Activated CD4-positive, alpha-beta T cell treated with anti-CD3 and anti-CD28 coated beads, Interleukin-2, amount 50 U/mL, for 48 hours (primary cell): ENCODE data around the gene HEATR3.
A peak's percentile ranks its signal among the peaks of the same experiment; 100 is the strongest.

Experiments used
- DNase-seq, 2 experiments: peaks; one replicate each; pipeline ENCODE4 v3.0.0-alpha.2; 2020

Gene HEATR3, protein sequence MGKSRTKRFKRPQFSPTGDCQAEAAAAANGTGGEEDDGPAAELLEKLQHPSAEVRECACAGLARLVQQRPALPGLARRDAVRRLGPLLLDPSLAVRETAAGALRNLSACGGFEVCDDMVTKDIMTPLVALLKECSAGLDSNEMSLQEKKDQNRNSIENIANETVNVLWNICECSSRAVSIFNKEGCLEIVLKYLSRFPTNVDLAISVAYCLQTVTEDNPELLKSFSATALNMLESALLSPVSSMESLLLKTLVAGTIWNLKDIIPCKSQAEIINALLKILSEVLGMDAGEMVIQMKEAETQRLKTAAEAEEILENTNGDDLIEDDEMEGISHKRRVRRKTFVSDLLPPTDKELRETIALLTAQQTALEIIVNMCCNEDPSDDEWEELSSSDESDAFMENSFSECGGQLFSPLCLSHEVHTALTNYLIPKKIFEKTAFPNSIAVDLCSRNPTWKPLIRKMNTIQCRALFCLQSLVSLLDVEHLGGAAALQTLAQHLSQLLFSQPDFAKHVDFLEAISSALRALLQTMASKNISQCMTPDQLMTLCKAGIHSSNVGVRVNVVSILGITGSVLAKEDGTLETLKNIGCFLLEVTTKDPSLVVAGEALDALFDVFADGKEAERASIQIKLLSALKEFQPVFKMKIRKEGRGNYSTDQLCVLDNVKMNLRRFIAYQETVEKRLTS

GRCh38 chr16:50065624-50066481 lies at the start of gene HEATR3:
Gene HEATR3 (plus strand): TSS chr16:50065970. CDS start chr16:50066132, 162 bp downstream.
- DNase-seq = peak; percentile 96 to 97

DNA sequence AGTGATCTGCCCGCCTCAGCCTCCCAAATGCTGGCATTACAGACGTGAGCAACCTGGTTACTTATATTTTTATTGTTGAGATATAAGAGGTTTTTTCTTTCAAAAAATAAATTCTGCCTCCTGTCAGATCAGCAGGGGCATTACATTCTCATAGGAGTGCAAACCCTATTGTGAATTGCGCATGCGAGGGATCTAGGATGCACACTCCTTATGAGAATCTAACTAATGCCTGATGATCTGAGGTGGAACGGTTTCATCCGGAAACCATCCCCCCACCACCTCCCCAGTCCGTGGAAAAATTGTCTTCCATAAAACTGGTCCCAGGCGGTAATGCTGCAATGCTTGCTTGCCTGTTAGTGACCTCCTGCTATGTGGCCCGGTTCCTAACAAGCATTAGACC lies 48.2 kb upstream of the HEATR3 start:
- no peak for DNase-seq

GRCh38 chr16:50021544-50021943 lies 44.2 kb upstream of the HEATR3 start:
- DNase-seq = no peak

DNA sequence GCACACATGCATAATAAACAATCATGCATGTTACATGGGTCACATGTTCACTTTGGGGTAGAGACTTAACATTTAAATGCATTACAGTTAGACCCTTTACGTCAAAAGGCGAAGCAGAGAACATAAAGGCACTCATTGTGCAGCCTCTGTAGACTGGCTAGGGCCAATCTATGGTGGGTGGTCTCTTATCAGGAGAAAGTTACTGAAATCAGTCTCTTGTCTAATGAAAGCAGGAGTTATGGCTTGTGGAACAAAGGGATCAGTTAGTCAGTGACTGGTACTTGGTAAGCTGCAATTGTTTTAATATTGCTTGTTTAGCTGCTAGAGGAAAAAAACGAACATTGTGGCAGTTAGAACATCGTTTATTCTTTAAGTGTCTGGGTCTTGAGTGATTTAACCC lies 42.1 kb upstream of the HEATR3 start:
- no peak for DNase-seq

GRCh38 chr16:50024207-50024606 lies 41.6 kb upstream of the HEATR3 start:
- DNase-seq = peak in 1 of 2 experiments; percentile 6

DNA sequence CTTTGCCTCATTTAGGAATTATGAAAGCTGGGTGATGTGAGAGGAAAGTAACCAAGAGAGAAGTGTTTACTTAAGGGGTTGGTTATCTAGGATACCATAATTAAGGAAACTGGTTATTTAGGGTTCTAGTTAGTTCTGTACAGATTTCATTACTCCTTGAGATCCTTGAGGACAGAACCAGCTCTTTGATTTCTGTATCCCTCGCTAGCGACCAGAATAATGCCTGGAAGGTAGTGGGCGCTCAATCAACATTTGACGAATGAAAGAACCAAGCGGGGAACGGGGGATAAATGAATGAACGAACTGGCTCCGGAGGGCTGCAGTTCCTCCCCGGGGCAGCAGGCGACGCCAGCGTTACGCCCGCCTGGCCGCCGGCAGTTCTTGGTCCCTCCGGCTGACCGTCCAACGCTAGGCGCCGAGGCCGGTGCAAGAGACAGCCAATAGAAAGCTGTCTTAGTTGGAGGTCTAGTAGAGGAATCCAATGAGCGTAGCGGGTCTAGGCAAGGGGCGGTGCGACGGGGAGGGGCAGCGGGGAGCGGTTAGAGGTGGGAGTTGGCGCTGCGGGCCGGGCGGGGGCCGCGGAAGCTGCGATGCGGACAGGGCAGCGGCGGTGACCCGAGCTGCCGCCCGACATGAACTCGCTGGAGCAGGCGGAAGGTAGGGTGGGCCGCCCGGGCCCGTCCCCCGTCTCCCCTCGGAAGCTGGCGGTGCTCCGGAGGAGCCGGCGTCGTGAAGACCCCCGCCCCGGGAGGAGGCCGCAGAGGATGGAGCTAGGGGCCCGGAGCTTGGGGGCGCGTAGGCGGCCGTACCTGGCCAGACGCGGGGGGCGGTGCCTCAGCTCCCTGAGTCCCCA lies 40.9 kb upstream of the HEATR3 start, which contains the start of gene CNEP1R1:
Gene CNEP1R1, plus strand, starts transcription at position 542 of the 853 bp plus-strand sequence. Its CDS starts 91 bp downstream, at position 633.
- DNase-seq = peak; percentile 92 to 93

- DNase-seq = no peak
Measured at GRCh38 chr16:50025537-50025931, 40.2 kb upstream of the HEATR3 start.

GRCh38 chr16:50027829-50028228 lies 37.9 kb upstream of the HEATR3 start:
- DNase-seq = no peak

DNA sequence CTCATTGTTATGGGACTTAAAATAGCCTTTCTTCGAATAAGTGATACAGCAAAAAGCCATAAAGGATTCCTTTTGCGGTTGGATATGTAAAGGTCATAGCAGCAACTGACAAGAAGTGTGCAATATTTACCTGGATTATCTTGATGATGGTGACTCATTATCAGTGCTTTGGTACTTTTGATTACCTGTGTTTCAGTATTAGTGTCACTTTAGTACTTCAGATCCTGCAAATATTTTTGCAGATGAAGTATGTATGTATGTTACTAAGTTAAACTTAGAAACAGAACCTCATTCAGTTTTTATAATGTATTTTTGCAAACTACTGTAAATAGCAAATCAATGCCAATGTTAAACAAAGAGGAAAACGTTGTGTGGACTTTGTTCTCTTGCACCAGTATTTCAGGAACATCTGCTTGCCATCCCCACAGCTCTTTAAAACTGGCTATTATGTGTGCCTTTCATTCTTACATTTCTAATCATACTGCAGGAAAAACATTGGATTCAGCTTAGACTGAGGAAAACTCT lies 30.2 kb upstream of the HEATR3 start:
- no peak for DNase-seq

DNA sequence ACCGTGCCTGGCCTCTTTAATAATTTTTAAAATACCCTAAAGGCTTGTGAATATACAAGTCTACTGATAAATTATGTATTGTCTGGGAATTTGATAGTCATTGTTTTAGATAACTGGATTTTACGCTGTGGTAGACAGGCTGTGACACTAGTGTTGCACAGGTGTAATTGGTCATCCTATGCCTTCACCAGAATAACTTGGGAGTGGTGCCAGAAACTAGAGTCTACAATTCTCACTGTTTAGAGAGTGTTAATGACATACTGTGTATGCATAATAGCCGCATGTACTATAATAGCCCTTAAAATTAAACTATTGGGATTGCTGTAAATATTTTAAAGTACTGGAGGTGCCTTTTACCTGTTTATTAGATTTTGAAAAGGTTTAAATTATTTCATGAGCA lies 29.3 kb upstream of the HEATR3 start:
- no peak for DNase-seq

GRCh38 chr16:50037662-50038220 lies 28.0 kb upstream of the HEATR3 start:
- DNase-seq = no peak

GRCh38 chr16:50038286-50038685 lies 27.5 kb upstream of the HEATR3 start:
- no peak for DNase-seq

- DNase-seq = no peak
Measured at GRCh38 chr16:50038756-50039529, 26.8 kb upstream of the HEATR3 start.

GRCh38 chr16:50040018-50040417 lies 25.8 kb upstream of the HEATR3 start:
- no peak for DNase-seq

GRCh38 chr16:50040710-50041109 lies 25.1 kb upstream of the HEATR3 start:
- no peak for DNase-seq

DNA sequence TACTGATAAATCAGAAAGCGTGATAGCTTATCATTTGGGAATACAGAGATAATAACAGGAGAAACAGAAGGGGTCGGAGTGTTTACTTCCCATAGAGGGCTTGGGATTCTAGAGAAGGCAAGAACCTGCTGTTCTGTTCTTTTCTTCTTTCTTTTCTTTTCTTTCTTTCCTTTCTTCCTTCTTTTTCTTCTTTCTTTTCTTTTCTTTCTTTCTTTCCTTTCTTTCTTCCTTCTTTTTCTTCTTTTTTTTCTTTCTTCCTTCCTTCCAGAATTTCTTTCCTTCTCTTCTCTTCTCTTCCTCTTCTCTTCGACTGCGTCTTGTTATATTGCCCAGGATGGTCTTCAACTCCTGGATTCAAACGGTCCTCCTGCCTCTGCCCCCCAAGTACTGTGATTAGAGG lies 22.4 kb upstream of the HEATR3 start:
- DNase-seq = no peak

DNA sequence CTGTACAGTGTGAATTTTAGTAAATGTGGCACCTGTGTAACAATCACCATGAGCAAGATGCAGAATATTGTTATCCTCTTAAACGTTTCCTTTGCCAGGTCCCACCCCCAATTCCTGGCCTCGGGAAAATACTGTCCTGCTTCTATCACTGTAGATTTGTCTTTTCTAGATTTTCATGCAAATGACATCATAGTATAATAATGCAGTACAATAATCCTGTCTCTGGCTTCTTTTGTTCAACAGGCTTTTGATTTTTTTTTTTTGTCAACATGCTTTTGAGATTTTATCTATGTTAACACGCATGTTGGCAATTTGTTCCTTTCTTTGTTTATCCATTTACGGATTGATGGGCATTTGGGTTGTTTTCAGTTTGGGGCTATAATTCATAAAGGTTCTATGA lies 20.4 kb upstream of the HEATR3 start:
- no peak for DNase-seq

DNA sequence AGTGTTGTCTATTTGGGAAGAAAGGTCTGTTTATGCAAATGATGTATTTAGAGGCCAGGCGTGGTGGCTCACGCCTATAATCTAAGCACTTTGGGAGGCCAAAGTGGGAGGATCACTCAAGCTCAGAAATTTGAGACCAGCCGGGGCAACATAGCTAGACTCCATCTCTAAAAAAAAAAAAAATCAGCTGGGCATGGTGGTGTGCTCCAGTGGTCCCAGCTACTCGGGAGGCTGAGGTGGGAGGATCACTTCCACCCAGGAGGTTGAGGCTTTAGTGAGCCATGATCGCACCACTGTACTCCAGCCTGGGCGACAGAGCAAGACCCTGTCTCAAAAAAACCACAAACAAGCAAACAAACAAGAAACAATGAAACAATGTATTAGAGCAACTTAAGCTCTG lies 18.9 kb upstream of the HEATR3 start:
- no peak for DNase-seq

DNA sequence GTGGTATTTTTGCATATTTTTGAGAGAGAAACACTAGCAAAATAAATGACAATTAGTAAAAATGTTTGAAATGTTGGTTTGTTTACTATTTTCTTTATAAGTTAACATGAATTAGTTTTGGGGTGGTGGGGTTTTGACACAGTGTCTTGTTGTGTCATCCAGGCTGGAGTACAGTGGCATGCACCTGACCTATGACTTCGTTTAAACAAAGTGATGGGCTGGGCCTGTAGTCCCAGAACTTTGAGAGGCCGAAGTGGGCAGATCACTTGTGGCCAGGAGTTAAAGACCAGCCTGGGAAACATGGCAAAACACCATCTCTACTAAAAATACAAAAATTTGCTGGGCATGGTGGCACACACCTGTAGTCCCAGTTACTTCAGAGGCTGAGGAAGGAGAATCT lies 17.9 kb upstream of the HEATR3 start:
- DNase-seq = no peak

DNA sequence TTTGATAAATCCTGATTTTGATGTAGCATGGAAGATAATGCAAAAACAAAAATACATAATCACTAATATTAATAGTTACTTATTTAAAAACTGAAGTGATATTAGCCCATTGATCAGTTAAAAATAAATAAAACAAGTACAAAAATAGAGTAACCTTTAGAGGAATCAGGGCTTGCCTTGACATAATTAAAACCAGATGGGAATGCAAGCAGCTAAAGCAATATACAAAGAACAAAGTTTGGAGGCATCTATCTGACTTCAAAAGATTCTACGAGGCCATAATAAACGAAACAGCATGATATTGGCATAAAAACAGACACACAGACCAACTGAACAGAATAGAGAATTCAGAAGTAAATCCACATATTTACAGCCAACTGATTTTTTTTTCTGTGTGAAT lies 15.0 kb upstream of the HEATR3 start:
- DNase-seq = no peak

GRCh38 chr16:50056226-50056625 lies 9.5 kb upstream of the HEATR3 start:
- DNase-seq = no peak
